Mucosa of gallbladder (tissue), 1 donor: ENCODE data around the gene ADAT3. TPM values are rescaled to one million over a fixed set of nuclear protein-coding genes. Genes with fewer than 3 reads are reported as not detected.

Source experiments
- DNase-seq: peaks from one replicate; pipeline ENCODE4 v3.0.0-alpha.2; 2020; ENCODE audit warnings: low spot score
- total RNA-seq: library from RNA; stranded (reverse); gene quantifications from one replicate; pipeline ENCODE4 v1.2.1, GENCODE V29; 2021
- donor health status: DM: no; HTN: no; CAD: no.

The ADAT3 gene
- total RNA-seq, 1 donor from 2014 or later = 10.6 TPM

DNA sequence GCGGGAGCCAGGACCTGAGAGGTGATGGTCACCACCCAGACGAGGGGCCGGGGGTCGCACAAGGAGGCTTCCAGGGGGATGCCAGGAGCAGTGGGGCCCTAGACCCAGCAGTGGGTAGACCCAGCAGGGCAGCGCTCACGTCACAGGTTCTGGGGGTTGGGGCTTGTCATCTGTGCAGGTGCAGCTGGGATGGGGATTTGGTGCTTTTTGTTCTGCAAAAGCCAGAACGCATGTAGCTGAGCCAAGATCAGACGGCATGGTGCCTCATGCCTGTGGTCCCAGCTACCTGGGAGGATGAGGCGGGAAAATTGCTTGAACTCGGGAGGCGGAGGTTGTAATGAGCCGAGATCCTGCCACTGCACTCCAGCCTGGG is 50.9 kb downstream of the ADAT3 start:
- DNase-seq = no peak

DNA sequence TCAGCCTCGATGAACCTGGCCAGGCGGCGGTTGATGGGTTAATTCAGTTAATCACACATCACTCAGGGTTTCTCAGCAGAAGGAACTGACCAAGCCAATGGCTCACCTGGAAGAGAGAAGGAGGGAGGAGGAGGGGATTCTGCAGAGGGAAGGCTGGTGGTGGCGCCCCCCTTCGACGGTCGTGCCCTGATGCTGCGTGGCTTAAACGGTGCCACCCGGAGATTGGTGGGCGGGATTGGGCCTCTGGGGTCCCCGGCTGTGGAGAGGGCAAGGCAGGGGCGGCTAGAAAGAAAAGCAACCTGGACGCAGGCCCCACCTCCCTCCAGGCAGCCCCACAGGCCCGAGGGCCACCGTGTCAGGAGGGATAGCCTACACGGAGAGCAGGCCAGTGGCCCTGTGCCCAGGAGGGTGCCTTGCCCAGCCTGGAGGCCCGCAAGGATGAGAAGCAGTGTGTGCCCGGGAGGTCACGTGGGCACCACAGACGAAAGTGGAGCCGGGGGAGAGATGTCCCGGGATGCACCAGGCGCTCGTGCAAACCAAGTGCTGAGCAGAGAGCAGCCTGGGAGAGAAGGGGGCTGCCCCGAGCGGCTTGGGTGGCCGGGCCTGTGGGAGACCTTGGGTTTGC is 51.8 kb downstream of the ADAT3 start:
- DNase-seq = no peak

DNA sequence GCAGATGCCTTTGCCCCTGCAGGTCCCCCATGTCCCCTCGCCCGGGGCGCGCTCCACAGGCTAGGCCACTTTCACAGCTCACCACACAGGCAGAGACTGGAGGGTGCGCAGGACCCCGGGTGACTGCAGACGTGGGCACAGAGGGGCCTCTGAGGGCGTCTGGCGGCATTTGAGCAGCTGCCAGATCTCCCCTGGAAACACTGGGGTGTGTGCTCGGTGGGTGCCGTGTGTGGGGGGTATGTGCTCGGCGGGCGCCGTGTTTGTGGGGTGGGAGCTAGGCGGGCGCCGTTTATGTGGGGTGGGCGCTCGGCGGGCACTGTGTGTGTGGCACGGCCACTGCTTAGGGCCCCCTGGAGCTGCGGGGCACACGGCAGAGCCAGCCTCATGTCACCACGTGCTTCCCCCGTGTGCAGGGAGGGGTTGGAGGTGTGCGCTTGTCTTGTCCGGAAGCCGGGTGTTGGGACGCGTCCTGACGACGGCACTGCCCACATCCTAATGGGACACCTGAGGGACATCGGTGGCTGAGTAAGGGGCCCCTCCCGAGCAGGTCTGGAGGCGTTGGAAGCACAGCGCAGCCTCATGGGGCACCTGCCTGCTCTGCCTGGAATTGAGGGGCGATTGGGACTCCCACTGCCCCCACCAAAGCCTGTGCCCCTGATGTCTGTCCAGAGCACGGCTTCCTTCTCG is 52.5 kb downstream of the ADAT3 start:
- DNase-seq = no peak

DNA sequence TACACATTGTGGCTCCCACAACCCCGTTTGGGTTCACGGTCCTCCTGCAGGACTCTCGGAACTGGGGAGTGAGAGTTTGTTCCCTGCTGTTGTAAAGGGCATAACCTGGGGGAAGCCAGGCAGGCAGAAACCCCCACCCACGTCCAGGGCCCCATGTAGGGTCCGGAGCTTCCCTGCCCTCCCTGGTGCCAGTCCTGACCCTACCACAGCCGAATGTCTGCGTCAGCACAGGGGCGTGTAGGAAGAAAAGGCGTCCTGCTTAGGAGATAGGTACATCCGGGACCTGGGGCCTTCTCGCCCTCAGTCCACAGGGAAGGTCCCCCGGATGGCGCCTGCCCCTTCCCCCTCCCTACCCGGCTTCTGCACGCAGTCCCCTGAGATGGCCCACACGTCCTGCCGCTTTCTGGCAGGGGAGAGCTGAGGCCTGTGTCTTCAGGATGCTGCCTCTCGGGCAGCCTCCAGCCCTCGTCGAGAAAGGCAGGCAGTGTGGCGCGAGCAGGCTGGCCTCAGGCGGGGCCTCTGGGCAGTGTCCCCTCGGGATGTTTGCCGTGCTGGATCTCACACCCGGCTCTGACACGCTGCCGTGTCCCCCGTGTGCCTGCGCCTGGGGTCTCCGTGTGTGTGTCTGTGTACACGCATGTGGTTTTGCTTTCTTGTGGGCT is 54.9 kb downstream of the ADAT3 start:
- DNase-seq = no peak

DNA sequence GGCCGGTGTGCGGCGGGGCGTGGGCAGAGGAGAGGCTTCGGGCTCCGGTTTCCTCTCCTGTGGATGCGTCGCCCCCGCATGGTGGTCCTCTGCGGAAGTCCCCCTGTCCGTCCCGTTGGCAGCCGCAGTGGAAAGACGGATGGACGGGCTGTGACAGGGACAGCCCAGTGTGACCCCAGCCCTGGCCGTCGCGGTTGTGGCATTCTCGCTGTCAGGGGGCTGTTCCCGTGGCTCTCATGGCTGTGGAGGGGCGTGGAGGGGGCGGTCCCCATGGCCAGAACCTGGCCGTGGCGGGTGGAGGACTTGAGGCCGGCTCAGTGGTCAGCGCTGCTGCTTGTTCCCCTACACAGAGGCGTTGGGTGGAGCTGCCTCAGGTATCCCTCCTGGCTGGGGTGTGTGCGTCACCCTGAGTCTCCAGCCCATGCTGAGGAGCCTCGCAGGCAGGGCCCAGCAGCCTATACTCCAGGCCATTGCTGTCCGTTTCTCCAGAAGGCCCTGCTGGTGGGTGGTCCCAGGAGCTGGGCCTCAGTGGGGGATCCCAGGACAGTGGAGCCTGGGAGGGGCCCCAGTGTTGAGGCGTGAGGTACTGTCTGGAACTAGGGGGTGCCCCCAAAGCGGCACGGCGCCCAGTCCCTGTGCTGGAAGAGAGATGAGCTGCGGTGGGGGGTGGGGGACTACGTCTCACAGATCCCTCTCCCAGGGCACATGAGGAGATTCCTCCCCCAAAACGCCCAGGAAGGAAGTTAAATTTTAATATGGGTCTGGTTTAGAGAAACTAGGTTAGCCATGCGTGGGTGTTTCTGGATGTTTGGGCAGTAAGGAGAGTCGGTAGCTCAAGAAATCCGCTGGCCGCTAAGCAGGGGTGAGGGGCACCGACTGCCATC is 56.0 kb downstream of the ADAT3 start:
- no peak for DNase-seq

DNA sequence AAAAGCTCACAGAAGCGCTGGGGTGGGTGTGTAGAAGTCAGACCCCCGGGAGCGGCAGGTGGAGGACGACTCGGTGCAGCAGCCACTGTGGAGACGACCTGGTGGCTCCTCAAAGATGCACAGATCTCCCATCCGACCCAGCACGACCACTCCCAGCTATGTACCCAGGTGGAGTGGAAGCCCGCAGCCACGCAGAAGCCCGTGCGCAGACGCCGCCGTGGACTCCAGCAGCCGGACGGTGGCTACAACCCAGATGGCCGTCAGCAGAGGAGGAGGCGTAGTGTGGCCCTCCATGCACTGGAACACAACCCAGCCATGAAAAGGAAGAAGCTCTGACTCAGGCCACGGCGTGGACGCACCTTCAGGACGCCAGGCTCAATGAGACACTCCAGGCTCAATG is 57.5 kb downstream of the ADAT3 start:
- no peak for DNase-seq

Other genes starting within 250 kb of the ADAT3 start
- 6.3 TPM for gene ONECUT3, start 151.9 kb upstream of the ADAT3 start, total RNA-seq
- 2.9 TPM for gene ATP8B3, start 93.1 kb upstream of the ADAT3 start, total RNA-seq
- 39.2 TPM for gene REXO1, start 56.9 kb upstream of the ADAT3 start, total RNA-seq
- 23.2 TPM for gene KLF16, start 41.8 kb upstream of the ADAT3 start, total RNA-seq
- 85.2 TPM for gene ABHD17A, start 19.9 kb upstream of the ADAT3 start, total RNA-seq
- 89.3 TPM for gene SCAMP4, start within 50 bp of the ADAT3 start, total RNA-seq
- gene CSNK1G2, start 35.8 kb downstream of the ADAT3 start, total RNA-seq = 77.5 TPM
- 92.2 TPM for gene BTBD2, start 110.3 kb downstream of the ADAT3 start, total RNA-seq
- gene MKNK2, start 145.8 kb downstream of the ADAT3 start, total RNA-seq = 246 TPM
- gene MOB3A, start 190.9 kb downstream of the ADAT3 start, total RNA-seq = 59.0 TPM
- 11.5 TPM for gene IZUMO4, start 191.5 kb downstream of the ADAT3 start, total RNA-seq
- 125 TPM for gene AP3D1, start 246.2 kb downstream of the ADAT3 start, total RNA-seq